MM.1S (cell line): ENCODE data around the gene SLC35E2B.
"Not testable (repeated sequence)": the region's sequence is repeated elsewhere in the genome, so short reads cannot be mapped to it uniquely, and the experiment has no call there.

ENCODE experiments used
- EZH2 ChIP-seq: fragments of 300-600 bp; sonication (generic); optimal IDR thresholded peaks from 2 replicates; pipeline ENCODE3; 2017; ENCODE audit warnings: low read depth, mild to moderate bottlenecking, antibody characterized with exemption, low read length, mixed read lengths
- EZH2phosphoT487 ChIP-seq: fragments of 300-600 bp; sonication (generic); IDR thresholded peaks from 2 replicates; pipeline ENCODE4 v1.6.1; 2018; ENCODE audit warnings: antibody characterized with exemption, low read length
- TF ChIP-seq, protein P1 (sequence below): fragments of 300-600 bp; sonication (generic); IDR thresholded peaks from 2 replicates; pipeline ENCODE4 v1.5.1; 2016; ENCODE audit warnings: antibody characterized with exemption, low read length, mixed read lengths

- TF ChIP-seq, protein P1, sequence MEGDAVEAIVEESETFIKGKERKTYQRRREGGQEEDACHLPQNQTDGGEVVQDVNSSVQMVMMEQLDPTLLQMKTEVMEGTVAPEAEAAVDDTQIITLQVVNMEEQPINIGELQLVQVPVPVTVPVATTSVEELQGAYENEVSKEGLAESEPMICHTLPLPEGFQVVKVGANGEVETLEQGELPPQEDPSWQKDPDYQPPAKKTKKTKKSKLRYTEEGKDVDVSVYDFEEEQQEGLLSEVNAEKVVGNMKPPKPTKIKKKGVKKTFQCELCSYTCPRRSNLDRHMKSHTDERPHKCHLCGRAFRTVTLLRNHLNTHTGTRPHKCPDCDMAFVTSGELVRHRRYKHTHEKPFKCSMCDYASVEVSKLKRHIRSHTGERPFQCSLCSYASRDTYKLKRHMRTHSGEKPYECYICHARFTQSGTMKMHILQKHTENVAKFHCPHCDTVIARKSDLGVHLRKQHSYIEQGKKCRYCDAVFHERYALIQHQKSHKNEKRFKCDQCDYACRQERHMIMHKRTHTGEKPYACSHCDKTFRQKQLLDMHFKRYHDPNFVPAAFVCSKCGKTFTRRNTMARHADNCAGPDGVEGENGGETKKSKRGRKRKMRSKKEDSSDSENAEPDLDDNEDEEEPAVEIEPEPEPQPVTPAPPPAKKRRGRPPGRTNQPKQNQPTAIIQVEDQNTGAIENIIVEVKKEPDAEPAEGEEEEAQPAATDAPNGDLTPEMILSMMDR, result not testable (repeated sequence)
- not testable (repeated sequence) for TF ChIP-seq EZH2phosphoT487, EZH2
Observed at GRCh38 chr1:1664318-1664717, 28.3 kb downstream of the SLC35E2B start.
